Body of pancreas (tissue), 4 donors: ENCODE results near the gene MARCO.

Experiments
- CTCF ChIP-seq, 7 experiments: fragments of 450-650 bp in 4 of 7; fragments of 200-600 bp in 3 of 7; sonication (generic) in 3 of 7; IDR thresholded peaks; one replicate each; pipeline ENCODE4 v1.5.1; 2016 to 2019; ENCODE audit warnings: antibody characterized with exemption in 7 of 7
- POLR2A ChIP-seq, 3 donors: fragments of 450-650 bp; IDR thresholded peaks; one replicate each; pipeline ENCODE4 v1.6.1; 2016; ENCODE audit warnings: antibody characterized with exemption in 3 of 3, mild to moderate bottlenecking in 2 of 3

GRCh38 chr2:118911936-118912335, 30.1 kb upstream of the MARCO start:
- TF ChIP-seq POLR2A (IDR thresholded peaks at IDR 0.05) (no peak), CTCF (IDR thresholded peaks at IDR 0.05) (no peak)
